Karpas-422 (cell line): ENCODE results near the gene PARK7. TPM values are rescaled to one million over a fixed set of nuclear protein-coding genes. Genes with fewer than 3 reads are reported as not detected.
"Not testable (repeated sequence)": the region's sequence is repeated elsewhere in the genome, so short reads cannot be mapped to it uniquely, and the experiment has no call there.

Source experiments
- DNase-seq: peaks from one replicate; pipeline ENCODE4 v3.0.0-alpha.2; 2015
- H2AFZ ChIP-seq: fragments of 200-600 bp; sonication (generic); 2 replicates; pipeline ENCODE4 v1.6.1; 2014; ENCODE audit warnings: antibody characterized with exemption, low read length, mixed read lengths
- H3K27ac ChIP-seq: fragments of 200-600 bp; sonication (generic); 2 replicates; pipeline ENCODE4 v1.5.1; 2014; ENCODE audit warnings: mild to moderate bottlenecking, low read length, moderate library complexity
- H3K27me3 ChIP-seq: fragments of 200-600 bp; sonication (generic); 2 replicates; pipeline ENCODE4 v1.6.1; 2014; ENCODE audit warnings: low read length, mixed read lengths
- H3K36me3 ChIP-seq: fragments of 200-600 bp; sonication (generic); 2 replicates; pipeline ENCODE4 v1.6.1; 2014; ENCODE audit warnings: low read length, mixed read lengths; ENCODE audit not compliant: insufficient read depth
- H3K4me1 ChIP-seq: fragments of 200-600 bp; sonication (generic); 2 replicates; pipeline ENCODE4 v1.6.1; 2014; ENCODE audit warnings: mild to moderate bottlenecking, low read length, mixed read lengths
- H3K4me2 ChIP-seq: fragments of 200-600 bp; sonication (generic); 2 replicates; pipeline ENCODE4 v1.6.1; 2014; ENCODE audit warnings: low read length, low read depth, mild to moderate bottlenecking; ENCODE audit not compliant: poor library complexity, severe bottlenecking
- H3K4me3 ChIP-seq: fragments of 200-600 bp; sonication (generic); 2 replicates; pipeline ENCODE4 v1.5.1; 2014; ENCODE audit warnings: mild to moderate bottlenecking, antibody characterized with exemption, low read length, mixed read lengths
- H3K79me2 ChIP-seq: fragments of 200-600 bp; sonication (generic); 2 replicates; pipeline ENCODE4 v1.6.1; 2014; ENCODE audit warnings: mild to moderate bottlenecking, low read length, mixed read lengths
- H3K9ac ChIP-seq: fragments of 200-600 bp; sonication (generic); 2 replicates; pipeline ENCODE4 v1.6.0; 2014; ENCODE audit warnings: low read length
- H3K9me2 ChIP-seq: fragments of 200-600 bp; sonication (generic), shearing (Covaris generic); replicated peaks from 2 replicates; pipeline ENCODE4 v1.6.0; 2014; ENCODE audit warnings: mild to moderate bottlenecking, low read length, moderate library complexity; ENCODE audit not compliant: insufficient read depth
- H3K9me3 ChIP-seq: fragments of 300-700, 200-600 bp; sonication (generic); 2 replicates; pipeline ENCODE4 v1.6.1; 2014; ENCODE audit warnings: low read length, mixed read lengths
- H4K20me1 ChIP-seq: fragments of 200-600 bp; sonication (generic); 2 replicates; pipeline ENCODE4 v1.6.1; 2014; ENCODE audit warnings: mild to moderate bottlenecking, antibody characterized with exemption, low read length, low read depth; ENCODE audit not compliant: insufficient read depth
- total RNA-seq: library from RNA; depleted of rRNA; stranded (reverse); fragments of >200 nt; shearing (Covaris generic); gene quantifications from 2 replicates; pipeline ENCODE4 v1.2.3, GENCODE V29; 2014; ENCODE audit warnings: low replicate concordance; rRNA removed

The PARK7 gene
- total RNA-seq, result 146 and 207 TPM in 2 replicates

- Histone ChIP-seq H4K20me1 (0 out of 2 replicates have a peak, but pooled peaks cover 5% of the 10 kb centered on the region), H3K9me2 (no peaks in the 10 kb centered on the region), H3K4me2 (peak within 1 kb of the TSS; percentile 97), H3K9ac (peak within 1 kb of the TSS; percentile 95), H3K27me3 (no peaks in the 10 kb centered on the region), H3K27ac (peak within 1 kb of the TSS; percentile 61), H3K36me3 (peaks cover 29% of the 10 kb centered on the region), H3K79me2 (peaks cover 61% of the 10 kb centered on the region), H3K4me3 (peak within 1 kb of the TSS; percentile 94), H2AFZ (0 out of 2 replicates have a peak within 1 kb of the TSS, but pooled peaks have one; percentile 33), H3K9me3 (no peaks in the 10 kb centered on the region), H3K4me1 (peaks cover 18% of the 10 kb centered on the region)
- DNase-seq, result peak; percentile 100
Measured at GRCh38 chr1:7961216-7962013, at the start of gene PARK7. TSS of gene PARK7 (plus strand) at chr1:7961711. CDS start at chr1:7962786, 1,075 bp downstream.

- Histone ChIP-seq H2AFZ (no peak overlapping the region), H3K9me3 (no peaks in the 10 kb centered on the region), H3K27ac (no peak overlapping the region), H3K27me3 (no peaks in the 10 kb centered on the region), H3K4me1 (no peaks in the 10 kb centered on the region), H3K9me2 (no peaks in the 10 kb centered on the region), H3K36me3 (no peaks in the 10 kb centered on the region), H4K20me1 (no peaks in the 10 kb centered on the region), H3K79me2 (no peaks in the 10 kb centered on the region), H3K4me3 (no peak overlapping the region), H3K4me2 (no peak overlapping the region), H3K9ac (no peak overlapping the region)
- no peak for DNase-seq
Measured at GRCh38 chr1:7912145-7912544, 49.4 kb upstream of the PARK7 start.

GRCh38 chr1:7912743-7913557 lies 48.6 kb upstream of the PARK7 start:
- no peaks in the 10 kb centered on the region for H3K36me3 ChIP-seq
- H3K4me2 ChIP-seq, result no peak overlapping the region
- H3K4me1 ChIP-seq, result no peaks in the 10 kb centered on the region
- no peak overlapping the region for H2AFZ ChIP-seq
- no peaks in the 10 kb centered on the region for H3K9me3 ChIP-seq
- DNase-seq, result no peak
- no peak overlapping the region for H3K27ac ChIP-seq
- H4K20me1 ChIP-seq, result no peaks in the 10 kb centered on the region
- no peak overlapping the region for H3K4me3 ChIP-seq
- no peaks in the 10 kb centered on the region for H3K79me2 ChIP-seq
- H3K9ac ChIP-seq, result no peak overlapping the region
- no peaks in the 10 kb centered on the region for H3K9me2 ChIP-seq
- no peaks in the 10 kb centered on the region for H3K27me3 ChIP-seq

GRCh38 chr1:7915826-7916500 lies 45.5 kb upstream of the PARK7 start:
- no peak overlapping the region for H3K27ac ChIP-seq
- no peak overlapping the region for H3K4me3 ChIP-seq
- H3K4me1 ChIP-seq, result no peaks in the 10 kb centered on the region
- H3K36me3 ChIP-seq, result no peaks in the 10 kb centered on the region
- H3K9me2 ChIP-seq, result no peaks in the 10 kb centered on the region
- no peaks in the 10 kb centered on the region for H3K27me3 ChIP-seq
- no peaks in the 10 kb centered on the region for H3K9me3 ChIP-seq
- no peak overlapping the region for H3K4me2 ChIP-seq
- H2AFZ ChIP-seq, result no peak overlapping the region
- H4K20me1 ChIP-seq, result no peaks in the 10 kb centered on the region
- no peaks in the 10 kb centered on the region for H3K79me2 ChIP-seq
- DNase-seq, result no peak
- no peak overlapping the region for H3K9ac ChIP-seq

GRCh38 chr1:7916501-7916830 lies 45.0 kb upstream of the PARK7 start:
- no peak for DNase-seq
- Histone ChIP-seq H3K79me2 (no peaks in the 10 kb centered on the region), H4K20me1 (no peaks in the 10 kb centered on the region), H3K9me3 (no peaks in the 10 kb centered on the region), H3K4me1 (no peaks in the 10 kb centered on the region), H3K9me2 (no peaks in the 10 kb centered on the region), H3K4me2 (no peak overlapping the region), H3K36me3 (no peaks in the 10 kb centered on the region), H3K4me3 (no peak overlapping the region), H3K27ac (no peak overlapping the region), H3K9ac (no peak overlapping the region), H3K27me3 (no peaks in the 10 kb centered on the region), H2AFZ (no peak overlapping the region)

- not testable (repeated sequence) for H3K4me2 ChIP-seq, H3K4me1 ChIP-seq, H3K79me2 ChIP-seq, H3K27me3 ChIP-seq, H3K4me3 ChIP-seq, H3K9me3 ChIP-seq, H3K36me3 ChIP-seq, H2AFZ ChIP-seq, H3K9ac ChIP-seq, DNase-seq, H3K9me2 ChIP-seq, H4K20me1 ChIP-seq, H3K27ac ChIP-seq
Measured at GRCh38 chr1:7917971-7918370, 43.5 kb upstream of the PARK7 start.

- no peak overlapping the region for H3K4me3 ChIP-seq
- no peaks in the 10 kb centered on the region for H3K9me2 ChIP-seq
- no peak overlapping the region for H3K27ac ChIP-seq
- no peak overlapping the region for H3K4me2 ChIP-seq
- H3K79me2 ChIP-seq, result no peaks in the 10 kb centered on the region
- no peaks in the 10 kb centered on the region for H4K20me1 ChIP-seq
- H3K36me3 ChIP-seq, result no peaks in the 10 kb centered on the region
- H2AFZ ChIP-seq, result no peak overlapping the region
- H3K9ac ChIP-seq, result no peak overlapping the region
- no peaks in the 10 kb centered on the region for H3K27me3 ChIP-seq
- no peaks in the 10 kb centered on the region for H3K4me1 ChIP-seq
- H3K9me3 ChIP-seq, result no peaks in the 10 kb centered on the region
- DNase-seq, result no peak
Measured at GRCh38 chr1:7919880-7920279, 41.6 kb upstream of the PARK7 start.

- no peaks in the 10 kb centered on the region for H3K36me3 ChIP-seq
- no peaks in the 10 kb centered on the region for H3K9me2 ChIP-seq
- no peak overlapping the region for H3K4me3 ChIP-seq
- no peaks in the 10 kb centered on the region for H3K9me3 ChIP-seq
- H3K4me1 ChIP-seq, result no peaks in the 10 kb centered on the region
- DNase-seq, result no peak
- no peak overlapping the region for H3K9ac ChIP-seq
- no peak overlapping the region for H2AFZ ChIP-seq
- H3K79me2 ChIP-seq, result no peaks in the 10 kb centered on the region
- no peaks in the 10 kb centered on the region for H3K27me3 ChIP-seq
- H4K20me1 ChIP-seq, result no peaks in the 10 kb centered on the region
- H3K27ac ChIP-seq, result no peak overlapping the region
- H3K4me2 ChIP-seq, result no peak overlapping the region
Measured at GRCh38 chr1:7921796-7922195, 39.7 kb upstream of the PARK7 start.
